HUES48 (cell line): ENCODE results near the gene GPR158.

Experiments
- H3K27ac ChIP-seq: one replicate; pipeline ENCODE4 v1.7.0; 2013; ENCODE audit warnings: low read depth, low read length, inconsistent platforms
- H3K27me3 ChIP-seq: 2 replicates; pipeline ENCODE4 v1.6.1; 2013; ENCODE audit warnings: mild to moderate bottlenecking, low read length; ENCODE audit not compliant: control insufficient read depth, insufficient read depth
- H3K36me3 ChIP-seq: 2 replicates; pipeline ENCODE4 v1.6.1; 2013; ENCODE audit warnings: low read length; ENCODE audit not compliant: control insufficient read depth, insufficient read depth
- H3K4me1 ChIP-seq: 2 replicates; pipeline ENCODE4 v1.6.1; 2013; ENCODE audit warnings: mild to moderate bottlenecking, low read length; ENCODE audit not compliant: control insufficient read depth, insufficient read depth
- H3K4me3 ChIP-seq: 2 replicates; pipeline ENCODE4 v1.5.1; 2013; ENCODE audit warnings: mild to moderate bottlenecking, low read depth, low read length
- H3K9ac ChIP-seq: 2 replicates; pipeline ENCODE4 v1.6.1; 2013; ENCODE audit warnings: mild to moderate bottlenecking, low read depth, low read length, moderate library complexity
- H3K9me3 ChIP-seq: 2 replicates; pipeline ENCODE4 v1.6.1; 2013; ENCODE audit warnings: low read length; ENCODE audit not compliant: control insufficient read depth, insufficient read depth

GPR158 gene

GRCh38 chr10:25175527-25176420 is 973 bp downstream of the GPR158 start:
- Histone ChIP-seq H3K36me3 (no peaks in the 10 kb centered on the region), H3K4me1 (peaks cover 5% of the 10 kb centered on the region), H3K9me3 (no peaks in the 10 kb centered on the region), H3K27ac (no peak overlapping the region), H3K27me3 (peaks cover 50% of the 10 kb centered on the region), H3K9ac (no peak overlapping the region), H3K4me3 (peak overlapping the region; percentile 95)

- Histone ChIP-seq H3K9me3 (no peaks in the 10 kb centered on the region), H3K36me3 (no peaks in the 10 kb centered on the region), H3K27me3 (peaks cover 50% of the 10 kb centered on the region), H3K27ac (no peak overlapping the region), H3K4me1 (peaks cover 5% of the 10 kb centered on the region), H3K9ac (no peak overlapping the region), H3K4me3 (peak overlapping the region; percentile 95)
Observed at GRCh38 chr10:25176421-25176968, 1.7 kb downstream of the GPR158 start.

GRCh38 chr10:25177093-25177753 is 2.4 kb downstream of the GPR158 start:
- Histone ChIP-seq H3K36me3 (no peaks in the 10 kb centered on the region), H3K4me1 (peaks cover 5% of the 10 kb centered on the region), H3K27me3 (peaks cover 50% of the 10 kb centered on the region), H3K27ac (no peak overlapping the region), H3K9me3 (no peaks in the 10 kb centered on the region), H3K4me3 (peak overlapping the region; percentile 95), H3K9ac (no peak overlapping the region)

GRCh38 chr10:25177754-25178135 is 2.9 kb downstream of the GPR158 start:
- Histone ChIP-seq H3K27me3 (peaks cover 50% of the 10 kb centered on the region), H3K4me1 (peaks cover 5% of the 10 kb centered on the region), H3K9ac (no peak overlapping the region)

GRCh38 chr10:25178411-25178810 is 3.6 kb downstream of the GPR158 start:
- no peaks in the 10 kb centered on the region for H3K9me3 ChIP-seq
- H3K27ac ChIP-seq = no peak overlapping the region
- no peak overlapping the region for H3K4me3 ChIP-seq
- peaks cover 5% of the 10 kb centered on the region for H3K4me1 ChIP-seq
- peaks cover 46% of the 10 kb centered on the region for H3K27me3 ChIP-seq
- H3K9ac ChIP-seq = no peak overlapping the region
- no peaks in the 10 kb centered on the region for H3K36me3 ChIP-seq

More at GRCh38 chr10:25177754-25178135, 2.9 kb downstream of the GPR158 start:
- no peaks in the 10 kb centered on the region for H3K36me3 ChIP-seq
- H3K4me3 ChIP-seq = no peak overlapping the region
- no peak overlapping the region for H3K27ac ChIP-seq
- H3K9me3 ChIP-seq = no peaks in the 10 kb centered on the region

- H3K36me3 ChIP-seq = no peaks in the 10 kb centered on the region
- H3K27me3 ChIP-seq = peaks cover 28% of the 10 kb centered on the region
- peaks cover 5% of the 10 kb centered on the region for H3K4me1 ChIP-seq
- H3K9me3 ChIP-seq = no peaks in the 10 kb centered on the region
- no peak overlapping the region for H3K27ac ChIP-seq
- H3K9ac ChIP-seq = no peak overlapping the region
- no peak overlapping the region for H3K4me3 ChIP-seq
Observed at GRCh38 chr10:25180801-25181200, 6.0 kb downstream of the GPR158 start.

GRCh38 chr10:25182636-25183035 is 7.8 kb downstream of the GPR158 start:
- Histone ChIP-seq H3K4me1 (no peaks in the 10 kb centered on the region), H3K27me3 (peaks cover 10% of the 10 kb centered on the region), H3K9me3 (no peaks in the 10 kb centered on the region), H3K9ac (no peak overlapping the region), H3K4me3 (no peak overlapping the region), H3K27ac (no peak overlapping the region), H3K36me3 (no peaks in the 10 kb centered on the region)

- Histone ChIP-seq H3K4me3 (no peak overlapping the region), H3K9ac (no peak overlapping the region), H3K36me3 (no peaks in the 10 kb centered on the region), H3K4me1 (no peaks in the 10 kb centered on the region; the same call in 1 of the 2 replicates), H3K27me3 (no peaks in the 10 kb centered on the region), H3K9me3 (no peaks in the 10 kb centered on the region), H3K27ac (no peak overlapping the region)
Observed at GRCh38 chr10:25191162-25191895, 16.5 kb downstream of the GPR158 start.

GRCh38 chr10:25198151-25198550 is 23.4 kb downstream of the GPR158 start:
- H3K27me3 ChIP-seq = no peaks in the 10 kb centered on the region
- no peak overlapping the region for H3K27ac ChIP-seq
- H3K9me3 ChIP-seq = no peaks in the 10 kb centered on the region
- H3K4me3 ChIP-seq = no peak overlapping the region
- no peaks in the 10 kb centered on the region for H3K36me3 ChIP-seq
- H3K4me1 ChIP-seq = no peaks in the 10 kb centered on the region
- no peak overlapping the region for H3K9ac ChIP-seq

GRCh38 chr10:25206693-25207414 is 32.1 kb downstream of the GPR158 start:
- no peaks in the 10 kb centered on the region for H3K27me3 ChIP-seq
- H3K9me3 ChIP-seq = no peaks in the 10 kb centered on the region
- no peak overlapping the region for H3K4me3 ChIP-seq
- H3K4me1 ChIP-seq = peaks cover 4% of the 10 kb centered on the region; the same call in 1 of the 2 replicates
- H3K9ac ChIP-seq = no peak overlapping the region
- H3K27ac ChIP-seq = no peak overlapping the region
- no peaks in the 10 kb centered on the region for H3K36me3 ChIP-seq
